ENCODE data around the gene CALCR.

DNA sequence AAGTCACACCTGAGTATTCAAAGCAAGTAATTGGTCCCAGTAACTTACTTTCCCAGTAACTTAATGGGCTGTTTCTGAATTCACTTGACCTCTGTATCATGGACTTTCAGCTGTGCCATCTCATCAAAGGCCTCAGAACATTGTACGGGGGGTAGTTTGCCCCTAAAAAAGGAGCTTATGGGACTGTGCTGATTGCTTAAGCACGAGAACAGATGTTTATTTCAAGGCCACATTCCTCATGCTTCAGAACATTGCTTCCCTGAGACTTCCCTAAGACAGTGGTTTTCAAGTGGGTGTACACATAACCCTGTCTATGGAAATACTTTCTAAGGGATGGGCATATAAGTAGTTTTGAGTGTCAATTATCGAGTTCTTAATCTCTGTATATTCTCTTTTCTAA is 26.8 kb downstream of the CALCR start:
- TF ChIP-seq, protein P1, sequence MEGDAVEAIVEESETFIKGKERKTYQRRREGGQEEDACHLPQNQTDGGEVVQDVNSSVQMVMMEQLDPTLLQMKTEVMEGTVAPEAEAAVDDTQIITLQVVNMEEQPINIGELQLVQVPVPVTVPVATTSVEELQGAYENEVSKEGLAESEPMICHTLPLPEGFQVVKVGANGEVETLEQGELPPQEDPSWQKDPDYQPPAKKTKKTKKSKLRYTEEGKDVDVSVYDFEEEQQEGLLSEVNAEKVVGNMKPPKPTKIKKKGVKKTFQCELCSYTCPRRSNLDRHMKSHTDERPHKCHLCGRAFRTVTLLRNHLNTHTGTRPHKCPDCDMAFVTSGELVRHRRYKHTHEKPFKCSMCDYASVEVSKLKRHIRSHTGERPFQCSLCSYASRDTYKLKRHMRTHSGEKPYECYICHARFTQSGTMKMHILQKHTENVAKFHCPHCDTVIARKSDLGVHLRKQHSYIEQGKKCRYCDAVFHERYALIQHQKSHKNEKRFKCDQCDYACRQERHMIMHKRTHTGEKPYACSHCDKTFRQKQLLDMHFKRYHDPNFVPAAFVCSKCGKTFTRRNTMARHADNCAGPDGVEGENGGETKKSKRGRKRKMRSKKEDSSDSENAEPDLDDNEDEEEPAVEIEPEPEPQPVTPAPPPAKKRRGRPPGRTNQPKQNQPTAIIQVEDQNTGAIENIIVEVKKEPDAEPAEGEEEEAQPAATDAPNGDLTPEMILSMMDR (conservative IDR thresholded peaks at IDR 0.05): no peak
- TF ChIP-seq ZFX (IDR thresholded peaks at IDR 0.05): no peak

All from C4-2B (cell line).